TTC549 (cell line): ENCODE results near the gene AQP1.

ENCODE experiments used
- FAIRE-seq: peaks from 2 replicates; lab custom pipeline; 2012; peaks lifted over from hg19 to GRCh38; lab: Jason Lieb, UNC

AQP1 gene

DNA sequence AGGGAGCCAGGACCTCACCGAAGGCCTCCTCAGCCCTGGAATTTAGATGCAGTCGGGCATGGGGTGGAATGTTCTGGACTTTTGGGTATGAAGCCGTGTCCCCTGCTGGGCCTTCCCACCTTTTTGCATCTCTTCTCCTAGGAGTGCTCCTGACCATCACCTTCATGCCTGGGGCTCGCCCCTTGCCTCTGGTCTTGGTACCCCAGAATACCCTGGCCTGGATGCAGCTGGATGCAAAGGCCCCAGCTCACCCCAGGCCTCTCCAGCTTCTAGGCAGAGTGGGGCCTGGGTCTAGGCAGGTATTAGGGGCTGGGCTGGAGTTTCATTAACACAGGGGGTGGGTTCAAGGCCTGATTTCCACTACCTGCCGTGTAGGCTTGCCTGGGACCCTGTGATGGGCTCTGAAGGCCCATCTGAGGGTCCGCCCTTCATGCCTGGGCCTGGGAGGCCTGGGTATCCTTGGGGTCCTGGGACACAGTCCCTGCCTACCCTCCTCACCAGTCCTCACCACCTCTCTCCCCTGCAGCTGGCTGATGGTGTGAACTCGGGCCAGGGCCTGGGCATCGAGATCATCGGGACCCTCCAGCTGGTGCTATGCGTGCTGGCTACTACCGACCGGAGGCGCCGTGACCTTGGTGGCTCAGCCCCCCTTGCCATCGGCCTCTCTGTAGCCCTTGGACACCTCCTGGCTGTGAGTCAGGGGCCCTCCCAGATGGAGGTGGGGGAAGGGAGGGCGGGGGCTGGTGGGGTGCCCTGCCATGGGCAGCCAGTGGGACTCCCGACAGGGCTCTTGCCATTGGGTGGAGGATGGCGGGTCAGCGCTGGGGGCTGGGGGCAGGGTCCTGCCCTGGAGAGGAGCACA is 10.1 kb downstream of the AQP1 start:
- no peak for FAIRE-seq

DNA sequence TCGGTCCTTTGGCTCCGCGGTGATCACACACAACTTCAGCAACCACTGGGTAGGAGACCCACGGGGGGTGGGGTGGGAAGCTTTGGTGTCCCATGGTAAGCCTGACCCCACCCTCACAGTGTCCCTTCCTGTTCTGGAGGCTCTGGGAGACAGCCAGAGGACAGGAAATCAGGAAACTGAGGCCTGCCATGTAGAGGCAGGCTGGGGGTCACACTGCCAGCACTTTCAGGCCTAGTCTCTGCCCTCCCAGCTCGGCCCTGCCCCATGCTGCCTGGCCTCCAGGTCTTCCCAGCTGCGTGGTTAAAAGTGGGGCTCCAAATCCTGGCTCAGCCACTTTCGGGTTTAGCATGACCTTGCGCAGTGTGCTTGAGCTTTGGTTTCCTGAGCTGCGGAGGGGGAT is 10.9 kb downstream of the AQP1 start:
- FAIRE-seq, result no peak

DNA sequence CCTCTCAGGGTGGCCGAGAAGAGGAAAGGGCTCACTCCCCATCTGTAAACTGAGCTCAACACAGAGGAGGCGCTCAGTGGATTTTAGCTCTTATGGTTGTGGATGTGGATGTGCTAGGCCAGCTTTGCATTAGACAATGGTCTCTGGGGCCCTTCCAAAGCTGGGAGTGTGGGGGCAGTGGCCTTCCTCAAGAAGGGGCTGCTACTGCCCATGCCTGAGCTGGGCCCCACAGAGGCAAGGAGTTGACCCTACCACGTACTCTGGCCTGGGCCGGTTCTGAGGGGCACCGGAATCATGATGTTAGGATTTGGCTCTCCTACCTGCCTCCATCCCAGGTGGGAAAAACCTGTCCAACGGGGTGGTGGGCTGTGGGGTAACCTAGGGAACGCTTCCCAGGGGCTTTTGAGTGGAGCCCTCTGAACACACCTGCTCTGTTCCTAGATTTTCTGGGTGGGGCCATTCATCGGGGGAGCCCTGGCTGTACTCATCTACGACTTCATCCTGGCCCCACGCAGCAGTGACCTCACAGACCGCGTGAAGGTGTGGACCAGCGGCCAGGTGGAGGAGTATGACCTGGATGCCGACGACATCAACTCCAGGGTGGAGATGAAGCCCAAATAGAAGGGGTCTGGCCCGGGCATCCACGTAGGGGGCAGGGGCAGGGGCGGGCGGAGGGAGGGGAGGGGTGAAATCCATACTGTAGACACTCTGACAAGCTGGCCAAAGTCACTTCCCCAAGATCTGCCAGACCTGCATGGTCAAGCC is 11.5 kb downstream of the AQP1 start:
- FAIRE-seq, result no peak

DNA sequence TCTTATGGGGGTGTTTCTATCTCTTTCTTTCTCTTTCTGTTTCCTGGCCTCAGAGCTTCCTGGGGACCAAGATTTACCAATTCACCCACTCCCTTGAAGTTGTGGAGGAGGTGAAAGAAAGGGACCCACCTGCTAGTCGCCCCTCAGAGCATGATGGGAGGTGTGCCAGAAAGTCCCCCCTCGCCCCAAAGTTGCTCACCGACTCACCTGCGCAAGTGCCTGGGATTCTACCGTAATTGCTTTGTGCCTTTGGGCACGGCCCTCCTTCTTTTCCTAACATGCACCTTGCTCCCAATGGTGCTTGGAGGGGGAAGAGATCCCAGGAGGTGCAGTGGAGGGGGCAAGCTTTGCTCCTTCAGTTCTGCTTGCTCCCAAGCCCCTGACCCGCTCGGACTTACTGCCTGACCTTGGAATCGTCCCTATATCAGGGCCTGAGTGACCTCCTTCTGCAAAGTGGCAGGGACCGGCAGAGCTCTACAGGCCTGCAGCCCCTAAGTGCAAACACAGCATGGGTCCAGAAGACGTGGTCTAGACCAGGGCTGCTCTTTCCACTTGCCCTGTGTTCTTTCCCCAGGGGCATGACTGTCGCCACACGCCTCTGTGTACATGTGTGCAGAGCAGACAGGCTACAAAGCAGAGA is 12.2 kb downstream of the AQP1 start:
- no peak for FAIRE-seq

DNA sequence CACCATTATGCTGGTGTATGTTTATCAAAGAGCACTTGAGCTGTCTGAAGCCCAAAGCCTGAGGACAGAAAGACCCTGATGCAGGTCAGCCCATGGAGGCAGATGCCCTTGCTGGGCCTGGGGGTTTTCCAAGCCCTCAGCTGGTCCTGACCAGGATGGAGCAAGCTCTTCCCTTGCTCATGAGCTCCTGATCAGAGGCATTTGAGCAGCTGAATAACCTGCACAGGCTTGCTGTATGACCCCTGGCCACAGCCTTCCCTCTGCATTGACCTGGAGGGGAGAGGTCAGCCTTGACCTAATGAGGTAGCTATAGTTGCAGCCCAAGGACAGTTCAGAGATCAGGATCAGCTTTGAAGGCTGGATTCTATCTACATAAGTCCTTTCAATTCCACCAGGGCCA is 13.0 kb downstream of the AQP1 start:
- FAIRE-seq, result no peak

DNA sequence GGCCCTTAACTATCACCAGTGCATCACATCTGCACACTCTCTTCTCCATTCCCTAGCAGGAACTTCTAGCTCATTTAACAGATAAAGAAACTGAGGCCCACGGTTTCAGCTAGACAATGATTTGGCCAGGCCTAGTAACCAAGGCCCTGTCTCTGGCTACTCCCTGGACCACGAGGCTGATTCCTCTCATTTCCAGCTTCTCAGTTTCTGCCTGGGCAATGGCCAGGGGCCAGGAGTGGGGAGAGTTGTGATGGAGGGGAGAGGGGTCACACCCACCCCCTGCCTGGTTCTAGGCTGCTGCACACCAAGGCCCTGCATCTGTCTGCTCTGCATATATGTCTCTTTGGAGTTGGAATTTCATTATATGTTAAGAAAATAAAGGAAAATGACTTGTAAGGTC is 13.5 kb downstream of the AQP1 start:
- no peak for FAIRE-seq

DNA sequence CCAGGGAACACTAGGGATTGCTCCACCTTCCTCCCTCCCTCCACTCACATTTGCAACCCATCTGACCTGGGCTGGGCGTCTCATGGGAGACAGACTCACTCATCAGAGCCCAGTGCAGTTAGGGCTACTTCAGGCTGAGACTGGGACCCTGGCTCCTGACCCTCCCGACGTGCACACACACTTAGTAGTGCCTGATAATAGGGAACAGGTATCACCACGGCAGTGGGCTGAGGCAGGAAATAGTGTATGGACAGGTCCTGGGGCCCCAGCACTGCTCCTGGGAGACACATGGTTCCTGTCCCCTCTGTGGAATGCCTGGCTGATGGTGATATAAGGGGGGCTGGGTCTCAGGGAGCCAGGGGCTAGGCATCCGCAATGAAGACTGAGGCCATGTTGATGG is 14.3 kb downstream of the AQP1 start:
- no peak for FAIRE-seq

DNA sequence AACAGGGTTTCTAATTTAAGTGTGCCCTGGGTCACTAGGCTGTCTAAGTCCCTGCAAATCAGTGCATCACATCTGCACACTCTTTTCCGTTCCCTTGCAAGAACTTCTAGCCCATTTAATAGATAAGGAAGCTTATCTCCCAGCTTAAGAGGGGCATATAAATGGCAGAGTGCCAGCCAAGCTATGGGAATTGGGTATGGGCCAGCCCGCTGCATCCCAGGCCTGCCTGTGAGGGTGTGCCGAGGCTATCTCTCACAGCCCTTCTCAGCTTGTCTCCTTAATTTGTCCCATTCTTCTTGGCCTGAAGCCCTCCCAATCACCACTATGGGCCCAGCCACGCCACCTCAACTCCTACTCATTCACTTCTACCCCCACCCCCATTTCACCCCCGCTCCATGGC is 14.7 kb downstream of the AQP1 start:
- no peak for FAIRE-seq

DNA sequence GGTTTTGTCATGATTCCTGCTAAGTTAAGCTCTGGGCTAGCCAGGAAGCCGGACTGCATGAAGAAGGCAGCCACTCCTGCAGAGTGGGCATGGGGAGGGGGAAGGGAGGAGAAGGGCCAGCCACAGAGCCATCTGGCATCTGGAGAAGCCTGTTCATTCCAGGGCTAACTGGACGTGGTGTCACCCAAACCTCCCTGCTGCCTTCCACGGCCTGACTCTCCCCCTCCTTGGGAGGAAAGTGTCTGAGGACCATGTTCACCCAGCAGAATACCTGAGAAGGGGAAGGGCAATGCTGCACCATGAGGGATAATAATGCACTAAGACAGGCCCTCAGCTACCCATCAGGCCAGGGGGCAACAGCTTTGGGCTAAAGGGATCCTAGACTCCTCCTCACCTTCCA is 15.4 kb downstream of the AQP1 start:
- FAIRE-seq, result no peak

DNA sequence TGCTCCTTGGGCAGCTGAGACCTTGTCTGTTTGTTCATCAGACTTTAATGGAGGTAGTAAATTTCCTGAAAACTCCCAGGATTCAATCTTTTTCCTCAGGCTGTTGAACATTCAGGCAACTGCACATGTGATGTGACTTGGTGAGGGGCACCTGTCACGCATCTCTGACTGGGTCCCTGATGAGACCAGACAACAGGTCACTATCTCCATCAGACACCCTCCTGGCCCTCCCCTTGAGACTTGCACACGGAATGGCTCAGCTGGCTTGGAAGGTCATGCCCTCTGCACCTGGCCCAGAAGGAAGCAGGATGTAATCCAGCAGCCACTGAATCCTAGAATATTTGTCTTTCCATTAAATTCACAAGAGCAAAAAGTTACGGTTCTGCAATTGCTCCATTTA is 15.9 kb downstream of the AQP1 start:
- no peak for FAIRE-seq

DNA sequence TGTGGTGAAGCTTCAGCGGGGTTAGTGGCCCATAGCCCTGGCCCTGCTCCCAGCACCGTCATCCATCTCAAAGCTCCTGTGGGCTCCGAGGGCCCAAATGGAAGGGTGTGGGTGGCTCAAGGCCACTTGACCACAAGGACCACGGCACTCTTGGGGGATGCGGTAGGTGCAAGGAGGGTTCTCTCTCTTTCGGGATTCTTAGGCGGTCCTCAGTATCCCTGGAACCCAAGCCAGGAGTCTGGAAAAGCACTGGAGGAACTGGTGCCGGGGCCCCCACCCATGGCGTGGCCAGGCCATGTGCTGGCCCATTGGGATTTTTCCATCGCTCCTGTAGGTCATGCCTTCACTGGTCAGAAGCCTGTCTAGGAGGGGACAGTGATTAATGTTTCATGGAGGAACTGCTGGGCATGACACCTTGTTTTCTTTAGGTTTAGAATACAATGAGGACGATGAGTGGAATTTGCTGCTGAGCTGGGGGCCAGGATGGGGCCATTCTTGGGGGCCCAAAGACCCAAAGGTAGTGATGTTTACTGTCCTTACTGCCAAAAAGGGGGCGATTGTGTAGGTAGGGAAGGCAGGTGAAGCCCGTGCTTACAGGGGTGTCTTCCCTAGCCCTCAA is 16.7 kb downstream of the AQP1 start:
- no peak for FAIRE-seq

DNA sequence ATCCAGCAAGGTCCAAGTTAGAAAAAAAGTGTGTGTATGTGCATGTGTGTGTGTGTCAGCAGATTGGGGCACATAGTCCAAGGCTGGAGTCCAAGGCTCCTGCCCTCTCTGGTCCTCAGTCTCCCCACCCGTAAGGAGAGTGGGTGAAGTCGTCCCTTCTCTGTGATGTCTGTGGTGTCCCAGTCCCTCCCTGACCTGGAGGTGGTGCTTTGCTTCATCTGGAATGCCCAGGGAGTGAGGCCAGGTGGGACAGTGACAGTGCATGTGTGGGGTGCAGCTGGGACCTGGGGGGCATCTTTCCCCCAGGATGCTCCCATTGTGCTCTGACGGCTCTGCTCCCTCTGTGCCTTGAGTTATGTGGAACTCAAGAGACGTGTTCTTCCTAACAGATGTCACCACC is 18.0 kb downstream of the AQP1 start:
- no peak for FAIRE-seq

DNA sequence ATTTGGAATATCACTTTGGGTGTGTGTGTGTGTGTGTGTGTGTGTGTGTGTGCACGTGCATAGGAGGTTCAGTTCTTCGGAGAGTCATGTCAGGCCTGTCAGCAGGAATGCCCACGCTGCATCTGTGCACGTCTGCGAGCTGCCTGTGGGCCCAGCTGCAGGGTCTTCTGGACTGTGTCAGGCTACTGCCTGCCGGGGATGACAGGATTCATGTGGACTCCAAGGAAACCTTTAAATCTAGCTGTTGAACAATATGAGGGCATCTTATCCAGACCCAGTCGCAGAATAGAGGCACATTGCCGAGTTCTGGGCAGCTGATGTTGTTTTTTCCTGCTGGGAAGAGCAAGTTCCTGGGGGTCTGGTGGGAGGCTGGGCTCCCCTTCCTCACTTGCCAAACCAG is 19.0 kb downstream of the AQP1 start:
- no peak for FAIRE-seq

DNA sequence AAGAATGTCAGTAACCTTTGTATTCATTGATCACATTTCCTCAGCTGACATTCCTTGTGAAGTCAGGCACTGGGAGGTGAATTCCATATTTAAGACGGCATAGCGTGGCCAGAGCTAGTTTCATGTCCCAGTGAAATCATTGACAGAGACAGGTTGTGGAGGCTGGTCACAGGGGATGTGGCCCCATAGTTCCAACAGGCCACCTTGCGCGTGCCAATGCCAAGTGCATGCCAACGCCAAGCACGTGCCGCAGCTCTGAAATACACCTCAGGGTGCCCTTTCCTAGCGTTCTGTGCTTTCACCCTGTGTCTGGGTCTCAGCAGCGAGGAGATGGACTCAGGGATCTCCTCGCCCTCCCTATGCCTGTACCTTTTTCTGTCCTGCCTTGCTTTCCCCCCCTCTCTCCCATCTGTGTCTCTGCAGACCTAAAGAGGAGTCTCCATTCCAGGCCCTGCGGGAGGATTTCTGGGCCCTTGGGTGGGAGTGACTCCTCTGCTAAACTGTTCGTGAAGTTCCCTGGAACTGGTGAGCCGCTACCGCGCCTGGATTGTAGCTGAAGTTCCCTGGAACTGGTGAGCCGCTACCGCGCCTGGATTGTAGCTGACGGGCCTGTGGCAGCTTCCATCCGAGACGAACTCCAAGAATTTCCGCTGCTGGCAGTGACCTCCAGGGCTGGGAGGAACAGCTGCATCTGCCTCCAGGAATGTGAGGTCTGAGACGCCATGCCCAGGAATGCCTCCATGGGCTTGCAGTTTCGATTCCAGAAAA is 19.7 kb downstream of the AQP1 start:
- no peak for FAIRE-seq

DNA sequence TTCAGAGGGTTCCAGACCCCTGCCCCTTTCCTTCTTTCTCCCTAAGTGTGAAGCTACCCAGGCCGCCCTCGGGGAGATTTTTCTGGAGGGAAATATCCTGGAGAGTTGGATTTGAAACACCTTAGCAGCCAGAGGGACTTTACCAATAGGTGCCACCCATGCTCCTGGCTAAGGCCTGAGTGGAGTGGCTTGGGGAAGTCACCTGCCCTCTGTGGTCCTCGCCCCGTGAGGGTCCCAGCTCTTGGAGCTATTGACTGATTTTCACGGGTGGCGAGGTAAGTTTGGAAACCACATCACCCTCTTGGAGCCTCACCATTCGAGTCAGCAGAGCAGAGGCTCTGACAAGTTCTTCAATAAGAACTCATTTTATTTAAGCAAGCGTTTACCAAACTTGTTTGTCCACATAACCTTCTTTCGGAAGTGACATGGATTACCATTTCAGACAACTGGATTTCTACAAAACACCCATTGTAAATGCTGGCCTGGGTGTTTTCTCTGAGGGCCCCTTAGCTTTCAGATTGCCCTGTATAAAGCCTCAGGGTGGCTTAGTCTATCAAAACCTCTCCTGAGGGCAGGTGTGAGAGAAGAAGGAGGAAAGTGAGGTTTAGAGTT is 20.4 kb downstream of the AQP1 start:
- FAIRE-seq, result no peak

DNA sequence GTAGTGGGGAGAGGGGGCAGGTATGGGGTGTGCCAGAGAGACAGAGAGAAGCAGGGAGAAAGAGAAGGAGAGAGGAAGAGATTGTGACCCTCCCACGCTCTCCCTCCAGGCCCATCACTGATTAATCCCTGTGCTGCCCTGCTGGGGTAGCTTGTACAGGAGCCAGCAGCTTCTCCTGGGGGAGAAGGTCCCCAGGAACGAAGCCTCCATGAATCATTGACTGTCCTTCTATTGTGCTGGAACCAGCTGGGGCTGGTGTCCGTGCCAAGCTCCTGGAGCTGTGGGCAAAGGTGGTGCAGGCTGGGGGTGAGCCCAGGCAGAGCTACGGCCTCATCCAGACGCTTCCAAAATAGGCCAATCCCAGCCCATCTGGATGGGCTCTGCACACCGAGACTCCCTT is 20.9 kb downstream of the AQP1 start:
- FAIRE-seq, result no peak

DNA sequence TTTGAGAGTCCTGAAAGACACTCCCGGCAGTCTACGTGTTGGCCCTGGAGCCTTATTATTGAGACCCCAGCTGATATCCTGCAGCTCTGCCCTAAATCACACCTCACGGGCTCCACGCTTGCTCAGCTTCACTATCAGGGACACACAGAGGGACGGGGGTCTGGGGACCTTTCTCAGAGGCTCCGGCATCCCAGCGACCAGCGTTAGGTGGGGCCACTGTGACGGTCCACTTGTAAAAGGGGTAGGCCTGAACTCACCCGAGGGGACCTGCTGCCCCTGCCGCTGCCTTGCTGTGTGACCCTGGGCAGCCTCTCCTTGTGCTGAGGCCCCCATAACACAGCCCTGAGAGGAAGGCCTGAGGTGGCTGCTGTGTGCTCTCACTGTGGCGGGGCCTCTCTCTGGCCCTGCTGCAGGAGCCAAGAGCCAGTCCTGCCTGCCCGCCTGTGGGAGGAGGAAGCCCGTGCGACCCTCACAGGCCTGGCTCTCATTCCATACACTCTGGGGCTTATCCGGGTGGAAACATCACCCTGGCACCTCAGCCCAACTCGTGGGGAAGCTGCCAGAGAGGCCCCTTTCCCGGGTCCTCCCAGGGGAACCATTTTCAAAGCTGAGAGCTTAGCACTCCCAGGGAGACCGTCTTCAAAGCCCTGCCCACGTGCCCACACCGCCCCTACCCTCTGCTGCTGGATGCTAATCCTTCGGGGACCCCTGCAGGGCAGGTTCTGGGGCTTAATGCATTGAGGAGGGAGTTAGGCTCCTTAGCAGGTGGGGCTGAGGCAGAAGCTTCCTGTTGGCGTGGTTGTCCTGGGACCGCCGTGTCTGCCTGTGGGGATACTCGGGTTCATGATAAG is 21.7 kb downstream of the AQP1 start:
- no peak for FAIRE-seq

DNA sequence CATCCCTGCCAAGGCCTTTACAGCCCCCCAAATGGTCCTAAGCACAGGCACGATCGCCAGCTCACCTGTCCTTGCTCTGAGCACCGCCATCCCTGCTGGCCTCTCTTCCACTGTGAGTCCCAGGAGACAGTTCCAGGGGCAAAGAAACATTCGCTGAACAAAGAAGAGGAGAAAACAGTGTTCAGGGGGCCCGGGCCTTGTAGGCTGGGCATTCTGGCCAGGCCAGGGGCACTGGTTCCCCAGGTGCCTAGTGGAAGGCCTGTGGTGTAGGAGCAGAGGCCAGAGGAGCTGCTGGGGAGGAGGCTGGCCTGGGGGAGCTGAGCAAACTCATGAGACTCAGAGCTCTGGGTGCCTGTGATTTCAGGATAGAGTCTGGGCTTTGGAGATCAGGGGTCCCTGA is 22.6 kb downstream of the AQP1 start:
- no peak for FAIRE-seq

DNA sequence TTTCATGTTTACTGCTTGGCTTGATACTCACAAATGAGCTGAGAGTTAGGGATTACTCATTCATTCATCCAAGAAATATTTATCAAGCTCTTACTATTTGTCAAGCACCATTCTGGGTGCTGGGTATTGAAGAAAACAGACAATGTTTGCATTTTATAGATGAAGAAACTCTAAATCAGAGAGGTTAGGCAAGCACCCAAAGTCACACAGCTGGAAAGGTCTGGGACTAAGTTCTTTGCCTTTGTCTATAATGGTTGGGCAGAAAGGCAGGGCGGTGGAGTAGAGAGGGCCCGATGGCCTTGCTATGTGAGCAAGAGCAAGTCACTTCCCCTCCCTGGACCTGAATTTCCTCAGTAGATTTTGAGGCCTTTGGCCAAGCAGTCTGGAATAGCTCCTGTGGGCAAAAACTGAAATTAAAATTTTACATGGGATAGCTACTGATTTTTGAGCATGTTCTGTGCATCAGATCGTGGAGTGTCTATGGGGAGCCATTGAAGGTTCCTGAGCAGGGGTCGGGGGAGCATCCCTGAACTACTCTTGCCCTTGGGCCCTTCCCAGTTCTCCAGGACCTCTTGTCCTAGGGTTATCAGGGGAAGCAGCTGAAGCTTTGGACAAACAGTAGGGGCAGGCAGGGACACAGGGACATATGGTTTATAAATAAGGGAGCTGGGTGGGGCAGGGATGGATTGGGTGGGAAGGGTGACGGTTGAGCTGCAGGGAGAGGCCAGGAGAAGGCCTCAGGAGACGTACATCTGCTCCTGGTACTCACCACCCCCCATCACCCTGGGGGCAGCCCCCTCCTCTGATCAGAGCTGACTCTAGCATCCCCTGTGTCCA is 23.3 kb downstream of the AQP1 start:
- FAIRE-seq, result no peak

DNA sequence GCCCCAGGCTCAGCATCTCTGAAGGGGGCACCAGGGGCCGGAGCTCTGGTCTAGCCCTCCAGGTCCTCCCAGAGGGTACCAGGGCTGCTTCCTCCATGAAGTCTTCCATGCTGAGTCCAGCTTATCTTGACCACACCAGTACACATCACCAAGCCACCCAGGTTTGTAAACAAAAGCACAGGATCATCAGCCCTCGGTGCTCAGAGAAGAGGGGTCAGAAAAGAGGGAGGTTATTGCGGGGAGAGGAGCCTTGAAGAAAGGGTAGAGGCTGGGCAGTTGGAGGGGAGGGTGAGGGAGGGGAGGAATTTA is 23.9 kb downstream of the AQP1 start:
- FAIRE-seq, result no peak
